K562 (cell line): ENCODE data around the gene TIAM1. TPM values are rescaled to one million over a fixed set of nuclear protein-coding genes. Genes with fewer than 3 reads are reported as not detected.

Experiments used
- ATAC-seq: fragments of 200-7000 bp; cut with Tn5 transposase; 3 replicates; pipeline ENCODE4 v1.9.1; 2020; ENCODE audit warnings: moderate library complexity
- BruUV-seq: library from RNA; stranded (reverse); fragments of 400-500 nt; replicated peaks from 2 replicates; lab custom pipeline; 2021; lab: Mats Ljungman, UMichigan
- CTCF ChIA-PET: fragments of 300-600 bp; formaldehyde crosslinking; extraction: SDS; loops from one replicate; lab custom pipeline; 2021; ENCODE audit warnings: low intra/inter-chr PET ratio; lab: Yijun Ruan, JAX
- POLR2A ChIA-PET: fragments of 300-600, 350-650 bp; sonication (Branson Sonifier 250); formaldehyde crosslinking; extraction: SDS; loops from one replicate; lab custom pipeline; 2021; ENCODE audit warnings: antibody characterized with exemption, inconsistent platforms; lab: Yijun Ruan, JAX
- DNase-seq, 4 experiments: peaks; one replicate each; pipeline versions ENCODE4 v3.0.0 to v3.0.0-alpha.2; 2011 to 2018; ENCODE audit warnings: low spot score in 3 of 4, mixed read lengths in 3 of 4; ENCODE audit errors: extremely low read depth in 1 of 4
- FAIRE-seq: peaks from 2 replicates; lab custom pipeline; 2011; peaks lifted over from hg19 to GRCh38; lab: Jason Lieb, UNC
- H2AFZ ChIP-seq: 2 replicates; pipeline ENCODE4 v1.6.0; 2011; ENCODE audit warnings: low read depth, low read length, control low read depth, inconsistent platforms
- H3K27ac ChIP-seq: fragments of 200-600 bp; 3 replicates; pipeline ENCODE4 v1.8.0; 2011; ENCODE audit warnings: low read depth, mild to moderate bottlenecking, control low read depth, inconsistent platforms, low read length, moderate library complexity, mixed read lengths; ENCODE audit errors: extremely low read depth
- H3K27me3 ChIP-seq, 2 experiments: fragments of 300-600 bp in 1 of 2; 2 replicates in 1 of 2; 3 replicates in 1 of 2; pipeline versions ENCODE4 v1.6.0 to v1.8.0; 2011; ENCODE audit warnings: inconsistent platforms in 2 of 2, low read length in 2 of 2, mild to moderate bottlenecking in 1 of 2, mixed read lengths in 1 of 2, moderate library complexity in 1 of 2; ENCODE audit not compliant: control insufficient read depth in 2 of 2, insufficient read depth in 2 of 2
- H3K36me3 ChIP-seq: fragments of 300-600 bp; 3 replicates; pipeline ENCODE4 v1.8.0; 2011; ENCODE audit warnings: mild to moderate bottlenecking, low read length, inconsistent platforms; ENCODE audit not compliant: control insufficient read depth, insufficient read depth
- H3K4me1 ChIP-seq, 2 experiments: fragments of 200-600 bp in 1 of 2; replicated peaks in 1 of 2; 2 replicates in 1 of 2; 3 replicates in 1 of 2; pipeline versions ENCODE4 v1.5.1 to v1.8.0; 2011; ENCODE audit warnings: inconsistent platforms in 2 of 2, low read length in 2 of 2, mild to moderate bottlenecking in 1 of 2, mixed read lengths in 1 of 2, moderate library complexity in 1 of 2; ENCODE audit not compliant: control insufficient read depth in 2 of 2, insufficient read depth in 2 of 2
- H3K4me2 ChIP-seq: 2 replicates; pipeline ENCODE4 v1.6.1; 2011; ENCODE audit warnings: low read length, control low read depth, inconsistent platforms, mixed read lengths; ENCODE audit not compliant: insufficient read depth
- H3K4me3 ChIP-seq: fragments of 200-600 bp; sonication (generic), shearing (Covaris generic); 2 replicates; pipeline ENCODE4 v1.5.1; 2016; ENCODE audit warnings: control low read depth, inconsistent platforms
- H3K79me2 ChIP-seq: fragments of 200-600 bp; 3 replicates; pipeline ENCODE4 v1.8.0; 2011; ENCODE audit warnings: low read length, inconsistent platforms; ENCODE audit not compliant: control insufficient read depth, insufficient read depth
- H3K9ac ChIP-seq, 2 experiments: 2 replicates each; pipeline versions ENCODE4 v1.6.0 to v1.6.1; 2011; ENCODE audit warnings: low read depth in 2 of 2, low read length in 2 of 2, control low read depth in 1 of 2, inconsistent platforms in 1 of 2, mild to moderate bottlenecking in 1 of 2, mixed read lengths in 1 of 2; ENCODE audit not compliant: insufficient read depth in 1 of 2
- H3K9me1 ChIP-seq: one replicate; pipeline ENCODE4 v1.6.0; 2011; ENCODE audit warnings: inconsistent platforms, mild to moderate bottlenecking, low read length, moderate library complexity; ENCODE audit not compliant: control insufficient read depth, insufficient read depth
- H3K9me3 ChIP-seq: replicated peaks from 2 replicates; pipeline ENCODE4 v1.5.1; 2011; ENCODE audit warnings: low read depth, low read length, inconsistent platforms; ENCODE audit not compliant: control insufficient read depth, insufficient read depth
- H4K20me1 ChIP-seq: replicated peaks from 2 replicates; pipeline ENCODE4 v1.6.1; 2011; ENCODE audit warnings: low read length, inconsistent platforms, mixed read lengths; ENCODE audit not compliant: control insufficient read depth, insufficient read depth
- BCL6 ChIP-seq: fragments of 250-450 bp; sonication (Bioruptor Pico); IDR thresholded peaks from 2 replicates; pipeline ENCODE4 v1.4.0; 2020
- E2F3 ChIP-seq: fragments of 250-450 bp; sonication (Bioruptor Pico); IDR thresholded peaks from 2 replicates; pipeline ENCODE4 v1.4.0; 2020; ENCODE audit warnings: mild to moderate bottlenecking
- ELF1 ChIP-seq: fragments of 200-800 bp; sonication (Bioruptor generic); IDR thresholded peaks from 2 replicates; pipeline ENCODE4 v1.6.1; 2016; ENCODE audit warnings: missing genetic modification characterization, missing compliant biosample characterization
- HNRNPUL1 ChIP-seq: fragments of 200-400 bp; formaldehyde crosslinking; IDR thresholded peaks from 2 replicates; pipeline ENCODE4 v1.6.1; 2017; ENCODE audit warnings: low read length
- HSF4 ChIP-seq: fragments of 250-450 bp; sonication (Bioruptor Pico); IDR thresholded peaks from 2 replicates; pipeline ENCODE4 v2.1.2; 2022; ENCODE audit warnings: mild to moderate bottlenecking, moderate library complexity, borderline replicate concordance
- KDM5B ChIP-seq: fragments of 200-600 bp; sonication (generic); IDR thresholded peaks from 2 replicates; pipeline ENCODE4 v1.6.1; 2012; ENCODE audit warnings: low read depth, mild to moderate bottlenecking, moderate library complexity, low read length, control low read depth, inconsistent platforms; ENCODE audit not compliant: insufficient replicate concordance
- MTA3 ChIP-seq: fragments of 450-650 bp; formaldehyde crosslinking; IDR thresholded peaks from 2 replicates; pipeline ENCODE4 v1.6.1; 2017; ENCODE audit warnings: mild to moderate bottlenecking, borderline replicate concordance
- NR0B1 ChIP-seq: fragments of 450-650 bp; IDR thresholded peaks from one replicate; pipeline ENCODE4 v1.6.1; 2018; ENCODE audit warnings: mild to moderate bottlenecking, moderate library complexity; ENCODE audit not compliant: partially characterized antibody
- PHB2 ChIP-seq: fragments of 450-650 bp; IDR thresholded peaks from 2 replicates; pipeline ENCODE4 v1.6.1; 2017; ENCODE audit warnings: low read depth
- POLR3G ChIP-seq: IDR thresholded peaks from 2 replicates; pipeline ENCODE4 v1.6.1; 2011; ENCODE audit not compliant: insufficient read length, insufficient replicate concordance; ENCODE audit errors: extremely low read depth
- TRIM25 ChIP-seq: fragments of 450-650 bp; IDR thresholded peaks from 2 replicates; pipeline ENCODE4 v1.7.0; 2016; ENCODE audit warnings: borderline replicate concordance
- XRCC4 ChIP-seq: IDR thresholded peaks from one replicate; pipeline ENCODE4 v1.6.1; 2011; ENCODE audit not compliant: insufficient read depth, insufficient read length; ENCODE audit errors: extremely low read depth
- ZNF77 ChIP-seq: fragments of 250-450 bp; sonication (Bioruptor Pico); IDR thresholded peaks from 2 replicates; pipeline ENCODE4 v1.5.0; 2020
- WGBS: fragments of 100-300 bp; shearing (Covaris generic); methylation state at CpG from one replicate; pipeline ENCODE4 v1.1.6; 2016; ENCODE audit warnings: low coverage, mixed read lengths; ENCODE audit not compliant: insufficient coverage; ENCODE audit errors: missing lambda C conversion rate; 5-methylcytosine and 5-hydroxymethylcytosine counted together
- in situ Hi-C: fragments of 300-500 bp; cut with MboI; formaldehyde crosslinking; loops from 4 replicates; pipeline ENCODE4 v1.15.0; 2018; ENCODE audit warnings: inconsistent platforms, mixed read lengths
- intact Hi-C: fragments of 100-400 bp; cut with micrococcal nuclease; formaldehyde crosslinking; loops from 2 replicates; pipeline ENCODE4 v1.14.2; 2022
- polyA plus RNA-seq, 8 experiments: library from polyadenylated mRNA; depleted of rRNA in 4 of 8; stranded (reverse) in 5 of 8; unstranded in 3 of 8; fragments of >200 nt; fragmentation: Nextera tagmentation in 2 of 8; fragmentation: Illumina TruSeq in 1 of 8; extraction: Ambion mirVana in 2 of 8; extraction: Trizol in 1 of 8; gene quantifications; 2 replicates each; pipeline versions ENCODE4 v1.2.1 to v1.2.3, GENCODE V29; 2011 to 2014; ENCODE audit warnings: inconsistent platforms in 1 of 8, missing spikeins in 1 of 8
- total RNA-seq, 7 experiments: library from RNA; depleted of rRNA in 6 of 7; stranded (reverse); fragments of >200 nt in 6 of 7; fragmentation: Illumina TruSeq in 2 of 7; extraction: Trizol in 2 of 7; gene quantifications; 2 replicates each; pipeline versions ENCODE4 v1.2.1 to v1.2.3, GENCODE V29; 2011 to 2021; ENCODE audit warnings: low replicate concordance in 1 of 7

TIAM1 gene
- total and polyA plus RNA-seq, 9 of the 15 experiments (the other 6 are each of a cell fraction or from before 2014, with no cell fraction given) = 0.11 TPM; not detected in 8

GRCh38 chr21:31358158-31358557 lies 14.1 kb upstream of the TIAM1 start:
- FAIRE-seq = no peak
- H3K4me1 ChIP-seq = no peaks in the 10 kb centered on the region
- no peak overlapping the region for H3K9ac ChIP-seq
- no peak overlapping the region for H3K4me3 ChIP-seq
- CTCF ChIA-PET = no interaction called here
- POLR2A ChIA-PET = no interaction called here
- no peaks in the 10 kb centered on the region for H3K79me2 ChIP-seq
- H3K9me3 ChIP-seq = no peaks in the 10 kb centered on the region
- H3K36me3 ChIP-seq = no peaks in the 10 kb centered on the region
- intact Hi-C loops (no loop called here), in situ Hi-C loops (no loop called here)
- TF ChIP-seq XRCC4 = no peak
- TF ChIP-seq NR0B1 = no peak
- TF ChIP-seq E2F3 (CRISPR knock-in tag) = no peak
- TF ChIP-seq PHB2 = no peak
- no peak for TF ChIP-seq MTA3
- no peak for TF ChIP-seq ELF1 (tag)
- no peak for TF ChIP-seq TRIM25
- TF ChIP-seq POLR3G = no peak
- no peak for TF ChIP-seq KDM5B
- TF ChIP-seq HNRNPUL1 = no peak
- TF ChIP-seq ZNF77 (CRISPR knock-in tag) = no peak
- TF ChIP-seq BCL6 (CRISPR knock-in tag) = no peak
- TF ChIP-seq HSF4 (CRISPR knock-in tag) = no peak
- peaks cover 2 to 6% of the 10 kb centered on the region in 2 experiments; a peak in 3 of 5 replicates for H3K27me3 ChIP-seq
- H2AFZ ChIP-seq = no peak overlapping the region
- BruUV-seq = no TSS peak
- ATAC-seq = no peak
- 0% methylated on average over 8 of the region's 8 CpGs for WGBS
- H3K27ac ChIP-seq = no peak overlapping the region
- H3K4me2 ChIP-seq = no peak overlapping the region
- DNase-seq = no peak
- no peaks in the 10 kb centered on the region for H3K9me1 ChIP-seq
- H4K20me1 ChIP-seq = no peaks in the 10 kb centered on the region; the same call in 1 of the 2 replicates
